HG03196 (cell line): ENCODE data around the gene UBE2J2.

Experiments used
- ATAC-seq: cut with Tn5 transposase; IDR thresholded peaks from one replicate; pipeline ENCODE4 v1.9.1; 2021; ENCODE audit not compliant: unreplicated experiment

UBE2J2 gene

GRCh38 chr1:1296070-1297061, 22.7 kb upstream of the UBE2J2 start:
- no peak for ATAC-seq

GRCh38 chr1:1295154-1295923, 21.7 kb upstream of the UBE2J2 start:
- no peak for ATAC-seq

- no peak for ATAC-seq
These were observed 20.7 kb upstream of the UBE2J2 start for GRCh38 chr1:1294250-1294890.

- no peak for ATAC-seq
These were observed 19.9 kb upstream of the UBE2J2 start for GRCh38 chr1:1293263-1294249.

- no peak for ATAC-seq
These were observed 19.2 kb upstream of the UBE2J2 start for GRCh38 chr1:1292851-1293250.

GRCh38 chr1:1292442-1292779, 18.8 kb upstream of the UBE2J2 start:
- no peak for ATAC-seq

GRCh38 chr1:1291548-1292441, 18.1 kb upstream of the UBE2J2 start:
- ATAC-seq, result no peak

GRCh38 chr1:1291023-1291528, 17.4 kb upstream of the UBE2J2 start:
- ATAC-seq, result no peak

- no peak for ATAC-seq
These were observed 16.6 kb upstream of the UBE2J2 start for GRCh38 chr1:1290238-1290731.

- no peak for ATAC-seq
These were observed 13.8 kb upstream of the UBE2J2 start for GRCh38 chr1:1287288-1288110.

- ATAC-seq, result no peak
These were observed 12.9 kb upstream of the UBE2J2 start for GRCh38 chr1:1286313-1287261.

- no peak for ATAC-seq
These were observed 12.1 kb upstream of the UBE2J2 start for GRCh38 chr1:1285611-1286311.

GRCh38 chr1:1285102-1285571, 11.5 kb upstream of the UBE2J2 start:
- ATAC-seq, result no peak

- no peak for ATAC-seq
These were observed 10.8 kb upstream of the UBE2J2 start for GRCh38 chr1:1284221-1285101.

GRCh38 chr1:1283821-1284220, 10.2 kb upstream of the UBE2J2 start:
- no peak for ATAC-seq
